Hindlimb muscle (tissue), 1 donor: Measurements from ENCODE around the gene ADAMTS2. TPM values are rescaled to one million over a fixed set of nuclear protein-coding genes. Genes with fewer than 3 reads are reported as not detected.

ENCODE experiments used
- DNase-seq: peaks from one replicate; pipeline ENCODE4 v3.0.0-alpha.2; 2013
- polyA plus RNA-seq: library from polyadenylated mRNA; unstranded; fragments of 120-200 nt; gene quantifications from one replicate; pipeline ENCODE4 v1.2.1, GENCODE V29; 2013; ENCODE audit not compliant: insufficient read length

ADAMTS2 gene
- polyA plus RNA-seq, 1 donor, result 29.7 TPM

GRCh38 chr5:179311091-179311470 lies 34.2 kb downstream of the ADAMTS2 start:
- no peak for DNase-seq

GRCh38 chr5:179310439-179311090 lies 34.7 kb downstream of the ADAMTS2 start:
- DNase-seq, result no peak

DNA sequence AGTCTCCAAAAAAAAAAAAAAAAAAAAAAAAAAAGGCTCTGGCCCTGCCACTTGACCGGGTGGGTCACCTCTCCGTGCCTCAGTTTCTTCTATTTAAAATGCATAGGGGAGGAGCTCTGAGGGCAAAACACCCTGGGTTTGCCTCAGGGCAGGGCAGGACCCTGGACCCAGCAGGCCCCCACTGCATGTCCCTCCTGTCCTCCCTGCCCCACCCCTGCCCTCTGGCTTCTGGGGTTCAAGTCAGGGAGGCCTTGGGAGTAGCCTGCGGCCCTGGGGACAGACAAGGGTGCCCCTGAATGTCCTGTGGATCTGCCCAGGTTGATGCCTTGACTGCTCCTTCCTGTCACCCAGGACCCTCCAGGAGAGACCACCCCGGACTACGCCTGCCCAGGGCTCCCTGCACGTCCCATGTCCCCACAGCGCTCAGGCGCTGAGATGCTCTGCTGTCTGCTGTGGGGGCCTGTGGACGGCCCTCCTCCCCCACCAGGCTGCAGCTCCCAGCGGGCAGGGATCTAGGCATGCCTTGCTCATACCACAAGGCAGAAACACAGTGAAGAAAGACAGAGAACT lies 35.4 kb downstream of the ADAMTS2 start:
- no peak for DNase-seq

DNA sequence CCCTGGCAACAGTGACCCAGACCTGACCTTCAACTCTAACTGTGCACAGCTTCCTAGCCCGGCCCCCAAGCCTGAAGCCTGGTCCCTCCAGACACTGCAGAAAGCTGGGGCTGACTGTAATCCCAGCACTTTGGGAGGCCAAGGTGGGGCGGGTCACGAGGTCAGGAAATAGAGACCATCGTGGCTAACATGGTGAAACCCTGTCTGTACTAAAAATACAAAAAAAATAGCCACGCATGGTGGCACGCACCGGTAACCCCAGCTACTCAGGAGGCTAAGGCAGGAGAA lies 35.9 kb downstream of the ADAMTS2 start:
- DNase-seq, result no peak

DNA sequence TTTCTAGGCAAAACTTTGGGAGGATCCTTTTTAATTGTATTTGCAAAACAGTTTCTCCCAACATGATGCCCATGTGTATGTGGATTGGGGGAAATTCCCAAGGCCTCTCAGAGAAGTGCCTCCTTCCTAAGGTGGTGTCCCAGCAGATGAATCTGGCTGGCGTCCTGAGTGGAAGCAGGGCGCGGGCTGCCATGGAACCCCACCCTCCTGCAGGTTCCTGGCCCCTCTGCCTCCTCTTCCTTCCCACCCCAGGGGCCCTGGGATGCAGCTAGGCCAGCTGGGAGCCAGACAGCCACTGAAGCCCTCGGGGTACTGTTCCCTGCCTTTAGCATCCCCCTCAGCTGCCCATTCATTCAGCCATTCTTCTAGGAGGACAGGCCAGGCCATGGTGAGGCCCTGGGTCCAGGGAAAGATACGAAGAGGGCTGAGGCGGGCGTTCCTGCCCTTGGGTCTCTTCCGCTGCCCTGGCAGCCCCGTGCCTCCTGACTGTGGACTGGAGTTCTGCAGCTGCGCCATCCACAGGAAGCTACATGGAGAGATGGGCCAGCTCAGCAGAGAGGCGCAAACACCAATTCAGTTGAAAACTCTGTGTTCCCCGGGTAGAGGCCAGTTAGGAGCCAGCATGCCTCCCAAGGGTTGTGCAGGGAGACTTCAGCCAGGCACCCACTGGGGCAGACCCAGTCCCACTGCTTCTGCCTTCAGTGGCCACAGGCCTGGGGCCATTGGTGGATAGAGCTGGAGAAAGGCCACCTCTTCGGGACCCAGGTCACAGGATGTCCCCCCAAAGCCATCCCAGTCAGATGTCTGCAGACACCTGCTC lies 36.5 kb downstream of the ADAMTS2 start:
- no peak for DNase-seq

DNA sequence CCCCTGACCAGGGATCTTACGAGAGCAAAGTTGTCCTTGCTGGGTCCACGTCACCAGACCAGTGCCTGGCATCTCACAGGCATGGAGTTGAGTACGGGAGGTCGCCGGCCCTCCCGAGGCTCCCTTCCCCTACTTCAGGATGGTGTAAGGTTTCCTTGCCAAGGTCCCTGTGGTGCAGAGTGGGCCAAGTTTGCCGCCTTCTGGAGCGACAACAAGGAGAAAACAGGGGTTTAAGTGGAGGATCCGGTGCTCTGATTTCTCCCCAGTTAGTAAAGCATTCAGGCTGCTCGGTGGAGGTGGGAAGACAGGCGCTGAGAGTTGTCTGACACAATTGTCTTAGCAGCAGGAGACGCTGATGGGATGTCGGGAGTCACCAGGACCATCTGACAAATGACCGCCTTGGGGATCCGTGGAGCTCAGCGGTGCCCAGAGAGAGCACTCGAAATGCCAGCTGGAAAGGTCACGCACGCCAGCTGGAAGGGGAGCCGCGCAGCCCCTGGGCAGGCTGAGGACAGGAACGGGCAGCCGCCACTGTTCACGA lies 37.3 kb downstream of the ADAMTS2 start:
- no peak for DNase-seq

DNA sequence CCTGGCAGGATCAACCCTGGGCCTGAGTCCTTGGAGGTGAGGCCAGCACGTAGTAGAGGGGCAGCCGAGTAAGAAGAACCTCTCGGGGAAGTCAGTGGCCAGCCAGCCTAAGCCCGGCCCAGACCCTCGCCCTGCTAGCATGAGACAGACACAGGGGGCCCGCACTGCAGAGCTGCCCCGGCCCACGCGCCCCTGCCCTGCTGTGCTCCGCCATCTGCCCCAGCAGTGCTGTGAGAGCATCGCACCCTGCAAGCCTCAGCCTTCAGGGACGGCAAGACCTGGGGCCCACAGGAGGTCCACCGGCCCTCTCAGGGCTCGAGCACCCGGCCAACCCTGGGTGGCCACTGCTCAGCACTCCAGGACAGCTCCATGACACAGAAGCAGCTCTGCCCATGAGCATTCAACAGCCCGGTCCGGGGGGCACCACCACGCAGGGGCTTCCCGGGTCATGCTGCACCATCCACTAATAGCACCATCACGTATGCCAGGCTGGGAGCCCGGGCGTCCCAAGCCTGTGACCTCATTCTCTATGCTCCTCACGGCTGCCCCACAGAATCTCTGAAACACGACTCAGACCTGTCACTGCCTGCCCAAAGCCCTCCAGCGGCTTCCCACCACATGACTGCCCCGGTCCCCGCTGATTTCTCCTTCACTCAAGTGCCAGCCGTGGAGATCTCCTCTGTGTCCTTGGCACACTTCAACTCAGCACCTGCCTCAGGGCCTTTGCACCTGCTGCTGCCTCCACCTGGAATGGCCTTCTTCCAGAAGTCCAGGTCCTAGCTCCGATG lies 38.1 kb downstream of the ADAMTS2 start:
- DNase-seq, result no peak

DNA sequence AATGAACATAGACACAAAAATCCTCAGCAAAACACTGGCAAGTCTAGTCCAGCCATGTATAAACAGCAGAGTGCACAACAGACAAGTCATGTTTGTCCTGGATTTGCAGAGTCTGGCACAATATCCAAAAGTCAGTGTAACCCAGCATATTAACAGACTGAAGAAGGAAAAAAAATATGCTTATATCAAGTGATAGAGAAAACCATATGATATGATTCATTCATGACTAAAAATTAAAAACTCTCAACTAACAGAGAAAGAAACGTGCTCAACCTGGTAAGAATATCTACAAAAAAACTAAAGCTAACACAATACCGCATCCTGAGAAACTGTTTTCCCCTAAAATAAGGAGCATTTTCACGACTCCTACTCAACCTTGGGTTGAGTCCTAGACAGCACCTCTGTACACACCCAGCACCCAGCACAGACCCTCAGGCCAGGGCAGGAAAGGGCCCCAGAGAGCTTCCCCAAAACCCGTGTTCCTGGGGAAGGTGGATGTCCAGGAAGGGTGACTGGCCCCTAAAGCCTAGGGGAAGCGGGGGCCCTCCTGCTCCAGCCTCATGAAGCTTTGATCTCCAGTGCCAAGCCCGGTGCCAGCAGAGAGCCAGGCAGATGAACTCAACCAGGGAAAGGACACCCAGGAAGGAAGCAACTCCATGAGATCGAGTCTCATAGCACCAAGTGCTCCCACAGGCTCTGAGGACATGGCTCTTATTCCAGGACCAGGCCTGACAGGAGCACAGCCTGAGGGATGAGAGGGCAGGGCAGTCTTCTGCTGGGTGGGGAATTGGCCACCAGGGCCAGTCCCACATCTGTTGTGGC lies 38.9 kb downstream of the ADAMTS2 start:
- no peak for DNase-seq

DNA sequence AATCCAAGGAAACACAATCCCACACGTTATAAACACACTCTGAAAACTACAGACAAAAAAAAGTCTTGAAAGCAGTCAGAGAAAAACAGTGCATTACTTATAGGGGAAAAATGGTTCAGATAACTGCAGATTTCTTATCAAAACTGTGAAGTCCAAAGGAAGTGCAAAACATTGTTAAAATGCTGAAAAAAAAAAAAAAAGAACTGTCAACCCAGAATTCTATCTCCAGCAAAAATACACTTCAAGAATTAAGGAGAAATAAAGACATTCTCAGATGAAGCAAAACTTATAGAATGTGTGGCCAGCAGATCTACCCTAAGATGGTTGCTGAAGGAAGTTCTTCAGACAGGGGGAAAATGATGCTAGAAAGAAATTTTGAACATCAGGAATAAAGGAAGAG lies 40.4 kb downstream of the ADAMTS2 start:
- no peak for DNase-seq

DNA sequence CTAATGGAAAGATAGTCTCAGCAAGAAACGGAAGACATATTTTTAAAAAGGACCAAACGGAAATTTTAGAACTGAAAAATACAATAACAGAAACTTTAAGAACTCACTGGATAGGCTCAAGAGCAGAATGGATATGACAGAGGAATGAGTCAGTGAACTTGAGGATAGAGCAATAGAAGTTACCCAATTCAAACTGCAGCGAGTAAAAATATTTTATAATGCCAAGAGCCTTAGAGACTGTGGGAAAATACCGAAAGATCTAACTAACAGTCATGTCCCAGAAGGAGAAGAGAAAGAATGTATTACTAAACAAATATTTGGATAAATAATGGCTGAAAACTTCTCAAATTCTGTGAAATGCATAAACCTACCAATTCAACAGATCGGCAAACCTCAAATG lies 40.8 kb downstream of the ADAMTS2 start:
- DNase-seq, result no peak

- no peak for DNase-seq
Measured at GRCh38 chr5:179303451-179304200, 41.6 kb downstream of the ADAMTS2 start.

DNA sequence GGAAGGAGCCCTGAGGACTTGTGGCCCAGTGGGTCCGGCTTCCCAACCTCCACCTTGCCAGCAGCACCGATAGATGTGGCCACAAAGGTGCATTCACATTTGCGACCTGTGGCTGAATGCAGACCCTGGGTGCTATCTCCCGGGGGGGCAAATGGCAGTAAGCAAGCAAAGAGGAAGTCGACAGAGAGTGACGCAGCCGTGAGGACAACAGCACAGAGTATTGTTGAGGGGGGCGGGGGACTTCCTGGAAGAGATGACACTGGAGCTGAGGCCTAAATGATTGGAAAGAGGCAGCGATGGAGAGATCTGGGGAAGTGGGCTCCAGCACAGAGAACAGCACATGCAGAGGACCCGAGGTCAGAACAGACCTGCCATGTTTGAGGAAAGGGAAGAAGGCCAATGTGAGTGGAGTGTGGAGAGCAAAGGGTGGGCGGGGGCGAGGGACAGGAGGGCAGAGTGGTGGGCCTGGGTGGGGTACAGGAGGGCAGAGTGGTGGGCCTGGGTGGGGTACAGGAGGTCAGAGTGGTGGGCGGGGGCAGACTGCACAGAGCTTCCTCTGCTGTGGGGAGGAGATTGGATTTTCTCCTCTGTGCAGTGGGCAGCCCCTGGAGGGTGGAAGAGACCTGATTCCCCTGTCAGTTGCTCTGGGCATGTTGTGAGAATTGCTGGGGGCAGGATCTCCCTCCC lies 42.6 kb downstream of the ADAMTS2 start:
- DNase-seq, result no peak

DNA sequence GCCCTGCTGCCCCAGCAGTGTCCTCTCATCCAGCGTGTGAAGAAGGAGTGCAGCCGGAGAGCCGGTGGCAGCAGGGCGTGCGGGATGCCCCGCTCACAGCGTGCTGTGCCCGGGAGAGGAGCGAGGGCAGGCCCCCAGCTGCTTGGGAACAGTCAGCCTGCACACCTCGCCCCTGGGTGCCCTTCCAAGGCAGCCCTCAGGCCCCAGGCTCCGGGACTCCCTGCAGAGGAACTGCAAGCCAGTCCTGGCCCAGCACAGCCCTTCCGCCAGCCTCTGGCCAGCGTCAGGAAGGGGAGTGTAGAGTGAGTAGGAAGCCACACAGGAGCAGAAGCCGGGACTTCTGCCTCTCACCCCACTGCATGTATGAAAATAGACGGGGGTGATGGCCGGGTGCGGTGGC lies 43.5 kb downstream of the ADAMTS2 start:
- DNase-seq, result no peak

DNA sequence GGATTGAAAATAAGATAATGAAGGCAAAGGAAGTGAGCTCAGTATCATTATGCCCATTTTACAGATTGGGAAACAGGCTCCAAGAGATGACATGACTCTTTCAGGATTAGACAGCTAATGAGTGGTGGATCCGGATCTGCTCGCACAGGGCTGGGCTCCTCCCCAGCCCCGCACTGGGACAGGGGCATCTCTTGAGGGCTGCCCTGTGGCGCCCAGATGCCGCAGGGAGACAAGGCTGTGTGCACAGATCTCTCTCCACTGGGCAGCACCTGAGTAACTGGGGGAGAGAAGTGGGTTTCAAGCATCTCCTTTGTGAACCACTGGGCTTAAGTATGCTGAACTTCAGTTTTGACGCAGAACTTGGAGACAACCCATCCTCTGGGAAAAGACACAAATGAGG lies 43.9 kb downstream of the ADAMTS2 start:
- DNase-seq, result no peak

DNA sequence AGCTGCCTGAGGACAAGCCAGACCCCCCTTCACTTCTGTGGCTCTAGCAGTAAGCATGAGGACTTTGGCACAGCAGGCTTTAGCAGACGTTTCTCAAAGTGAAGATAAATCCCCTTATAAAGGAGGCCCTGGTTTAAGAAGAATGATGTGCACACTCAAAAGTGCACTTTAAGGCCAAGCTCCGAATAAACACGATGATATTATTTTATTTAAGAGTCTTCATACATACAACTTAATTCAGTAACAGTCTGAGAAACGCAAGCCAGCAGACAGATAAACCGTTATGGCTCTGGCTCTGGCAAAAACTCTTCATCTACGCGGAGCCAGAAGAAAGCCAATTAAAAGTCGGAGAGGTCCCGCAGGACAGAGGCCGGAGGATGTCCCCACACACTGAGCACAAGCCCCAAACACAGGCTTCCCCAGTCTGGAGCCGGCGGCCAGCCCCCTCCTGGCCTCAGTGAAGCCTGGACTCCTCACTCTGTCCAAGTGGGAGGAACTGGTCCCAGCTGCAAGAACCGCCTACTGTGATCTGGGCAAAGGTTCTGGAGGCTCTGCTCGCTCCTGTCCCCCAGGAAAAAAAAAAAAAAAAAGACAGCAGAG lies 44.6 kb downstream of the ADAMTS2 start:
- DNase-seq, result peak; percentile 71

- no peak for DNase-seq
Measured at GRCh38 chr5:179298181-179298993, 46.9 kb downstream of the ADAMTS2 start.

DNA sequence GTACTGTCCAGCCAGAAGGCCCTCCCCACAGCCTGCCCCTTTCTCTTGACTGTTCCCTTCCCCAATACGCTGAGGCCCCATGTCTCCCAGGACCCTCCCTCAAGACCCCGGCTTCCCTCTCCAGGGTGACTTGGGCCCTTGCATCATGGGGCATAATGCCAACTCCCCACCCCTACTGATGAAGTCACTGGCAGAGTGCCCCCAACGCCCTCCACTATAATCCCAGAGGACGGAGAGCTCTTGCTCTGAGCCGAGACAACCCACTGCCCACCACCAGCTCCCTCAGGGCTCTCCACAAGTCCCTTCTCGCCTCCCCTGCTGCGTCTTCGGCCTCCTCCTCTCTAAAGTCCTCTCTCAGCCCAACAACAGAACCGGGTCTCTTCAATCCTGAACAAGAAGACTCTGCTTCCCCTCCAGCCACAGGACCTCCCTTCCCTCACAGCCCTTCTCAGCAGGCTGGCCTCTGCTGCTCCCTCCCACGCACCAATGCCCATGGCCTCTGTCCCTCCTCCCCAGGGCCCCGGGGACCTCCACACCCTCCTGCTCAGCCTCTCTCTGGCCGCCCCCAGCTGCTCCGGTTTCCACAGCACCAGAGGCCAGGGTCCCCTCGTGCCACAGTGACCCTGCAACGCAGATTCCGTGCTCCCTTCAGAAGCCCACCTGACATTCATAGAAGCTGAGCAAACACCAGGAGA lies 47.6 kb downstream of the ADAMTS2 start:
- DNase-seq, result no peak

GRCh38 chr5:179297026-179297425 lies 48.2 kb downstream of the ADAMTS2 start:
- no peak for DNase-seq
